Body of pancreas (tissue), 4 donors: ENCODE results near the gene LRRC10B. TPM values are rescaled to one million over a fixed set of nuclear protein-coding genes. Genes with fewer than 3 reads are reported as not detected.

Source experiments
- ATAC-seq: fragments of 150-250 bp; one replicate; pipeline ENCODE4 v1.9.1; 2016
- DNase-seq, 4 donors: peaks; one replicate each; pipeline ENCODE4 v3.0.0-alpha.2; 2019
- H3K27ac ChIP-seq, 4 donors: fragments of 200-600 bp; sonication (generic); 1 replicate in 3 of 4; 2 replicates in 1 of 4; pipeline versions ENCODE4 v1.5.1 to v1.6.1; 2016 to 2019; ENCODE audit warnings: mild to moderate bottlenecking in 1 of 4, mixed read lengths in 1 of 4, moderate library complexity in 1 of 4
- H3K27me3 ChIP-seq, 2 donors: fragments of 200-600 bp; sonication (generic); one replicate each; pipeline ENCODE4 v1.6.0; 2016; ENCODE audit warnings: mild to moderate bottlenecking in 1 of 2
- H3K36me3 ChIP-seq, 2 donors: fragments of 200-600 bp; sonication (generic); replicated peaks in 1 of 2; 2 replicates each; pipeline ENCODE4 v1.5.1; 2016; ENCODE audit warnings: low read depth in 2 of 2; ENCODE audit not compliant: insufficient read depth in 1 of 2
- H3K4me1 ChIP-seq: fragments of 200-600 bp; sonication (generic); one replicate; pipeline ENCODE4 v1.6.0; 2016
- H3K4me3 ChIP-seq, 2 donors: fragments of 200-600 bp; sonication (generic); 1 replicate in 1 of 2; 2 replicates in 1 of 2; pipeline ENCODE4 v1.5.1; 2016 to 2019
- H3K9me3 ChIP-seq, 3 donors: fragments of 200-600 bp; sonication (generic); 1 replicate in 2 of 3; 2 replicates in 1 of 3; pipeline ENCODE4 v1.5.1; 2016
- CTCF ChIP-seq, 7 experiments: fragments of 450-650 bp in 4 of 7; fragments of 200-600 bp in 3 of 7; sonication (generic) in 3 of 7; IDR thresholded peaks; one replicate each; pipeline ENCODE4 v1.5.1; 2016 to 2019; ENCODE audit warnings: antibody characterized with exemption in 7 of 7
- POLR2A ChIP-seq, 3 donors: fragments of 450-650 bp; IDR thresholded peaks; one replicate each; pipeline ENCODE4 v1.6.1; 2016; ENCODE audit warnings: antibody characterized with exemption in 3 of 3, mild to moderate bottlenecking in 2 of 3
- WGBS, 2 donors: methylation state at CpG; one replicate each; pipeline ENCODE4 v1.1.5; 2017; 5-methylcytosine and 5-hydroxymethylcytosine counted together
- intact Hi-C: fragments of 100-400 bp; cut with DNase I; formaldehyde crosslinking; loops from one replicate; pipeline ENCODE4 v1.15.1; 2023
- total RNA-seq, 2 donors: library from RNA; depleted of rRNA; stranded (reverse); fragments of >200 nt; gene quantifications; one replicate each; pipeline ENCODE4 v1.1.0, GENCODE V29; 2016

Gene LRRC10B
- total RNA-seq, 2 donors from 2014 or later = 1.6 to 2.9 TPM

- Histone ChIP-seq H3K4me3 (no peak overlapping the region), H3K36me3 (no peaks in the 10 kb centered on the region), H3K4me1 (no peaks in the 10 kb centered on the region), H3K9me3 (no peaks in the 10 kb centered on the region), H3K27ac (no peak overlapping the region), H3K27me3 (peaks cover 0 to 4% of the 10 kb centered on the region in 2 donors)
- ATAC-seq (no peak), DNase-seq (no peak)
- intact Hi-C loops = no loop called here
- WGBS, 2 donors = 76 to 87% methylated on average over 14 to 15 of the region's 15 CpGs
- no peak for TF ChIP-seq CTCF (IDR thresholded peaks at IDR 0.05)
- TF ChIP-seq POLR2A (IDR thresholded peaks at IDR 0.05) = no peak
These were observed 28.1 kb upstream of the LRRC10B start for GRCh38 chr11:61480261-61480993.

GRCh38 chr11:61480994-61481335 is 27.6 kb upstream of the LRRC10B start:
- Histone ChIP-seq H3K27me3 (peaks cover 0 to 4% of the 10 kb centered on the region in 2 donors), H3K36me3 (no peaks in the 10 kb centered on the region), H3K4me3 (no peak overlapping the region), H3K4me1 (no peaks in the 10 kb centered on the region), H3K9me3 (no peaks in the 10 kb centered on the region), H3K27ac (no peak overlapping the region)
- DNase-seq (peak in 3 of 4 donors; percentile 22 to 34 (median 25)), ATAC-seq (no peak)
- intact Hi-C loops = no loop called here
- TF ChIP-seq POLR2A (IDR thresholded peaks at IDR 0.05) (no peak), CTCF (IDR thresholded peaks at IDR 0.05) (no peak)
- 38% methylated on average over 7 of the region's 7 CpGs; no CpG with 5 or more reads in 1 of the 2 donors for WGBS, 2 donors

GRCh38 chr11:61481806-61482205 is 26.7 kb upstream of the LRRC10B start:
- TF ChIP-seq POLR2A (IDR thresholded peaks at IDR 0.05) (no peak), CTCF (IDR thresholded peaks at IDR 0.05) (no peak)
- DNase-seq (no peak), ATAC-seq (no peak)
- intact Hi-C loops = no loop called here
- Histone ChIP-seq H3K36me3 (no peaks in the 10 kb centered on the region), H3K27ac (no peak overlapping the region), H3K4me1 (no peaks in the 10 kb centered on the region), H3K4me3 (no peak overlapping the region), H3K27me3 (peaks cover 0 to 4% of the 10 kb centered on the region in 2 donors), H3K9me3 (no peaks in the 10 kb centered on the region)
- 41 to 57% methylated on average over 3 to 10 of the region's 10 CpGs for WGBS, 2 donors

GRCh38 chr11:61482513-61482912 is 26.0 kb upstream of the LRRC10B start:
- Histone ChIP-seq H3K4me1 (no peaks in the 10 kb centered on the region), H3K36me3 (no peaks in the 10 kb centered on the region), H3K27me3 (peaks cover 0 to 4% of the 10 kb centered on the region in 2 donors), H3K27ac (no peak overlapping the region), H3K9me3 (no peaks in the 10 kb centered on the region), H3K4me3 (no peak overlapping the region)
- no peak for TF ChIP-seq POLR2A (IDR thresholded peaks at IDR 0.05)
- TF ChIP-seq CTCF (IDR thresholded peaks at IDR 0.05) = peak; percentile 19 to 33 (median 25)
- ATAC-seq (peak; percentile 46), DNase-seq (peak in 2 of 4 donors; percentile 27 to 31)
- intact Hi-C loops = no loop called here
- 14% methylated on average over 7 of the region's 7 CpGs; no CpG with 5 or more reads in 1 of the 2 donors for WGBS, 2 donors

- H3K4me1 ChIP-seq = peaks cover 15% of the 10 kb centered on the region
- DNase-seq = no peak
- no peaks in the 10 kb centered on the region for H3K27me3 ChIP-seq
- ATAC-seq = no peak
- 83 to 87% methylated on average over 9 to 11 of the region's 11 CpGs for WGBS, 2 donors
- H3K36me3 ChIP-seq = no peaks in the 10 kb centered on the region
- TF ChIP-seq POLR2A (IDR thresholded peaks at IDR 0.05) (no peak), CTCF (IDR thresholded peaks at IDR 0.05) (no peak)
- intact Hi-C loops = no loop called here
- no peak overlapping the region for H3K27ac ChIP-seq
- H3K9me3 ChIP-seq = no peaks in the 10 kb centered on the region
- no peak overlapping the region for H3K4me3 ChIP-seq
These were observed 24.0 kb upstream of the LRRC10B start for GRCh38 chr11:61484541-61484940.
